ENCODE results near the gene TDRKH.

Gene TDRKH

GRCh38 chr1:151790071-151790939 lies at the start of gene TDRKH:
Gene TDRKH, minus strand, starts transcription at chr1:151790500. Its CDS starts 7,478 bp downstream, at chr1:151783022.
- DNase-seq: peak; percentile 99

DNA sequence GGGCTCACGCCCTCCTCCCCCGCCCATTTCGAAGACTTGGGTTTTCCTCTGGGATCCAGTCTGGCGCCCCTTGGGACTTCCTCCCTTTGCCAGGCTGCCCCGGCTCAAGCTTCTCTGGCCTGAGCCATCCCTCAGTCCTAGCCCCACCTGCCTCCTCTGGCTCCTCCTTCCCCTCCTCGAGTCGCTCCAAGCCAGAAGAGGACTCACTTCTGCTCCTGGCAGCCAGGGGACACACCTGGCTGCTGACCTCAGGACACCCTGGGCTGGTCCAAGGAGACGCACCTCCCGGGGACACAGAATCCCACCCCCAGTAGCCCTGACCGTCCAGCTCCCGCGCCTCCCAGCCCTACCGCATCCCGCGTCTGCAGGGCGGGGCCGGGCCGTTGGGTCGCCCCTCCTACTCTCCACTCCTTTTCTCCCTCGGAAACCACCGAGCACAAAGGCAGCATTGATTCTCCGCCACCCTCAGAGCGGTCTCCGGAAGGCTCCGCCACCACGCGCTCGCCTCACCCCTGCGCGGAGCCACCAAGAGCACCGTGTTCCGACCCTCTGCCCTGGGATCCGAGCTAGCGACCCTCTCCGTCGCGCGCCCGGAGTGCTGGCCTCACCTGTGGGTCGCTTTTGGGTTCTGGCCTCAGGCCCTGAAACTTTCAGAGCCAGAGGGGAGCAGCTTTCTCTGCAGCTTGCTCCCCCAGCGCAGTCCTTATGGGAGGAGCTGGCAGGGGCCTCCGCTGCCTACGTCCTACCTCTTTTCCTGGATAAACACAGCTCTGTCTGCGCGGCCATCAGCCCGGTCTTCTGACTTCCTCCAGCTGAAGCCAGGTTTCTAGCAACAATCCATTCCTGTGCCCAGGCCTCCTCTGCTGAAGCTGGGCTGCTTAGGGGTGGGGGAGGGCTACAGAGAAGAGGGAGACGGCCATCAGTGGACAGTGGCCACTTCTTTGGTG lies 49.4 kb upstream of the TDRKH start, which contains the start of gene C2CD4D:
C2CD4D (minus strand) TSS at position 364 of the 947 bp plus-strand sequence. CDS start 831 bp downstream, outside the sequence.
- DNase-seq: peak; percentile 66

DNA sequence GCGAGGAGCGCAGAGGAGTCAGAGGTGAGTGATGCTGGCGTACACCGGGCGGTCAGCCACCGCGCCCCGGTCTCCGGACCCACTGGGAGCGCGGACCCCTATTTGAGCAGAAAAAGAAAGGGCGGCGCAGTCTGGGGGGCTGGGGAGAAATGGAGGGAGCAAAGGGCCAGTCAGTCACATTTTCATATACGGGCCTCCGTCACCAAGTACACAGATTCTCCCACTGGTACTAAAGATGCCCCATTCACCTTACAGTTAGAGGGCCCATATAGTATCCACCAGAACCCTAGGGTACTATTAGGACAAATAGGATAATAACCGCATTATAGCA lies 48.7 kb upstream of the TDRKH start:
- DNase-seq: no peak

- peak; percentile 53 for DNase-seq
Observed at GRCh38 chr1:151838222-151839081, 48.2 kb upstream of the TDRKH start.

DNA sequence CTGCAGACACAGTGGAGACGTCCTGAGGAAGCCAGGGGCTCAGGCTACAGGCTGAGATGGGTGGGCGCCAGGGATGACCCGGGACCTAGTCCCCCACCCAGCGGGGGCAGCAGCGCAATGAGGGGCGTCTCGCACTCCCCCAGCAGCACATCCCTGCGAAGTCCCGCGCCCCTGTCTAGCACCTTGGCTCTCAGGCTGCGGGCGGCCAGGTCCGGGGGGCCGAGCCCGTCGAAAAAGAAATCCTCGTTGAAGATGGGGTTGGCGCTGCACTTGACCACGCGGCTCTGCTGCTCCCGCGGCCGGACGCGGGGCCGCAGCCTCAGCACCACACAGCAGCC lies 47.6 kb upstream of the TDRKH start:
- no peak for DNase-seq

- no peak for DNase-seq
Observed at GRCh38 chr1:151837197-151837596, 46.9 kb upstream of the TDRKH start.

DNA sequence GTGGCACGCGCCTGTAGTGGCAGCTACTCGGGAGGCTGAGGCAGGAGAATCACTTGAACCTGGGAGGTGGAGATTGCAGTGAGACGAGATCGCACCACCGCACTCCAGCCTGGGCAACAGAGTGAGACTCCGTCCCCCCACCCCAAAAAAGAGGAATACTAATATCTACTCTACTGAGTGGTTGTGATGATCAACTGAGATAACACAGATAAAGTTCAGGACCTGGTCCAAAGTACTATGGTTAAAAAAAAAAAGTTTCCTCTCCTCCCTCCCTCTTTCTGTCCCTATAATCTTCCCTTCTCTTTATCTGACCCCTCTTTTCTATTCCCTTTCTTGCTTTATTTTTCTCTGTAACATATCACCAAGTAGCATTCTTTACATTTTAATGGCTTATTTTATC lies 45.3 kb upstream of the TDRKH start:
- DNase-seq: no peak

DNA sequence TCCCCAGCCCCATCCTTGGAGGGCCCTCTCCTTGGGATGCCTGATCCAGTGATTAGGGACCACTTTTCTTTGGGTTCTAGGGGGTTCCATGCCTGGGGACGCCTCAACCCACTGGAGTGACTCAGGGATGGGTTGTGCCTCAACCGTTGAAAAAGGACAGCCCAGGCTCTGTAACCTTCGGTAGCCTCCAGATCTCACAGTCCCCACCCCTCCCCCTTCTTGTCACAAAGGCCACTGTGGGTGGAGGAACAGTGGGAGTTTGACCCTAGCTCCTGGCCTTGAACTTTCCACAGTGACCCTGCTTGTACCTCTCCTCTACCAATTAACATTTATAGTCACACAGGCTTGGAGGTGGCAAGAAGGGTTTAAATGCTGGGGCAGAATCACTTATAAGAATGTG lies 43.9 kb upstream of the TDRKH start:
- no peak for DNase-seq

- DNase-seq: no peak
Observed at GRCh38 chr1:151833172-151833900, 43.0 kb upstream of the TDRKH start.

DNA sequence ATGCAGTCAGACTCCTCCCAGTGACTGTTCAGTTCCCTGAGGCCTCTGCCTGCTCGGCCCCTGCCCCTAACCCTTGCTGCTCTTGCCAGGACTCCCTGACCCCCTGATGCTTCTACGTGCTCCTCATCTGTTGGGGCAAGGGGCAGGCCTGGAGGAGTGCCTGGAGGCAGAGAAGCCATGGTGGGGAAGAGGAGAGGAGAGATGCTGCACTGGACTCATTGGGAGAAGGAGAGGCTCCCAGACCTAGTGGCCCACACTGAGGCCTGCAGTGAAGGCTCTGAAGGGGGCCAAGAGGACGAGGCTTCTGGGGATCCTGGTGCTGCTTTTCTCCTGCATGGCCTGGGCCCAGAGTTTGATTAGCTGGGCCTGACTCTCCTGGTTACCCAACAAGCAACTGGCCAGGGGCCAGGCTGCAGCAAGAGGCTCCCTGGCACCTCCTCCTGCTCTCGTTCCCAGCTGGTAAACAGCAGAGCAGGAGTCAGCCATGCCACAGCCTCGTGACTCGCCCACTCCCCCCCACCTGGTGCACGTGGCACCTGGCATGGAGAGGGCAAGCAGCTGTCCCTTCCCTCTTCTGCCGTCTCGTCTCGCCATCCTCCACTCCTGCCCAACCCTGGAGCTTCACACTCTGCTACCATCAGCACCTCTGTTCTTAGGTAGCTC lies 42.1 kb upstream of the TDRKH start:
- DNase-seq: no peak

DNA sequence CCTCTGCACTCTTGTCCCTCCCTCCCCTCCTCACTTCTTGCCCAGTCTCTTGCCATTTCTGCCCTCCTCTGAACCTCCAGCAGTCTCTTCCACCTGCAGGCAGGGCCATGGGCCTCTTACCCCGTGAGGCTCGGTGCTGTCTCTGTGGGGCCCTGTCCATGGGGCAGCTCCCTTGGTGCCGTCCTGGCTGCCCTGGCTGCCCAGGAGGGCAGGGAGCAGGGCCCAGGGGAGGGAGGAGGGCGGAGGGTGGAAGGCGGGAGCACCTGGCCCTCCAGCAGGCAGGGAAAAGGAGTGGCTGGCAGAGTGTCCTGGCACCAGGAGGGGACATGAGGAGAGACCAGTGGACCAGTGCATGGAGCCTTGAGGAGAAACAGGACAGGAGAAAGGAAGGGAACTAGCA lies 41.3 kb upstream of the TDRKH start, which contains the start of gene RORC:
RORC (minus strand) TSS at position 198 of the 400 bp plus-strand sequence; CDS start at position 160, 38 bp downstream.
- DNase-seq: no peak

DNA sequence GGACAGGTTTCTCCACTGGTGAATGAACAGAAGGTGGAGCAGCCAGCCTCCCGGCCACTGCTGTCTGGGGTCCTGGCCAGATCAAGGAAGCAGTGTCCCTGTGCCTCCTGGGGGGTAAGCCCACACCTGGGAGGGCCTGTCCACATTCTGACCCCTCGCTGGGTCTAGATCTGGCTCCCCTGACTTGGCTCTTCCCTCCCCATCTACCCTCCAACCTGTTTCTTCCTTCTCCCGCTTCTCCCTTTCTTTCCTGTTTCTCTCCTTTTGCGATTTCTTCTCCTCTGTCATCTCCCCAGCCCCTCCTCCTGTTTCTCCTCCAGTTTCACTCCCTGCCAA lies 40.9 kb upstream of the TDRKH start:
- no peak for DNase-seq

- no peak for DNase-seq
Observed at GRCh38 chr1:151830055-151830454, 39.8 kb upstream of the TDRKH start.

- DNase-seq: no peak
Observed at GRCh38 chr1:151829352-151830046, 39.2 kb upstream of the TDRKH start.

DNA sequence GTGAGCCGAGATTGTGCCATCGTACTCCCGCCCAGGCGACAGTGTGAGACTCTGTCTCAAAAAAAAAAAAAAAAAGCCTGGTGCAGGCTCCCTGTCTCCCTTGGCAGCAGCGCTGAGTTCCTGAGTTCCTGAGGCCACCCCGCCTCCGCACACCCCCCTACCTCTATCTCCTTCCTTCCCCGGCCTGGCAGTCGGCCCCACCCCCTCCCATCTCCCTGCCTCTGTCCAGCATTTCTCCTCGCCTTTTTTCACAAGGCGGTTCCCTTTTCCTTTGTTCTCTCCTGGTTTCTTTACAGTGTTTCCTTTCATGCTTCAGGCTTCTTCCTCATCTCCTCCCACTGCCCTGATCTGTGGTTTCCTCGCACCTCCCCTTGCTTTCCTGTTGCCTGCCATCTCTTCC lies 38.6 kb upstream of the TDRKH start:
- no peak for DNase-seq

DNA sequence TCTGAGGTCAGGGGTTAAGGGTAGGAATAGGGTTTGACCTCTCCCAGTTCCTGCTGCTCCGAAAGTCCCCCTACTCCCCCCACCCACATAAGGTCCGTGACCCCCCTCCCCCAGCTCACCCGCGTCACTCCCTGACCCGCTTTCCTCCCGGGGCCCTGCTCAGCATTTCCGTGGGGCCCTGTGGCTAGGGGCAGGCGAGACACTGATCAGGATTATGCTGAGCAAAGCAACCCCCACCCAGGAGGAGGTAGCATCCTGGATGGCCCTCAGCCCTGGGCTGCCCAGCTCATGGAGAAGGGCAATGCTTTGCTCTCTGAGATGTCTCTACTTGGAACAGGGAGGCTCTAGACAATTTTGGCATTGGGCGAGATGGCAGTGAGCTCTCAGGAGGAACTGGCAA lies 37.6 kb upstream of the TDRKH start:
- no peak for DNase-seq

- DNase-seq: no peak
Observed at GRCh38 chr1:151825751-151826660, 35.7 kb upstream of the TDRKH start.

GRCh38 chr1:151825204-151825603 lies 34.9 kb upstream of the TDRKH start:
- DNase-seq: no peak

DNA sequence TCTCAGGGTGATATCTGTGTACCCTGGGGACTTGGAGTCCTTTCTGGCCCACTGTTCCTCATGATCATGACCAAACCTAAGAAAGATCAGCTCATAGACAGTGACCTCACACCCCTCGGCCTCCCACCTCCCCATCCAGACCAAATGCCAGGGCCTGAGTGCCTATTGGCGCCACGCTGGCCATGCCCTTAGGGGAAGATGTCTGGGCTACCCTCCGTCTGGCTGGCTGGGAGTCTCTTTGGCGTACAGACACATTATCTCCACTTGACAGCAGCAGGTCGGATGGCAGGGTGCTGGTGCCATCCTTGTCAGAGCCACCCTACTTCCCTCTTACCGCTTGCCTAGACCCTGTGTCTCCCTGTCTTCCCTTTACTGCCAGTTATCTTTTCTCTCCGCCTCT lies 32.9 kb upstream of the TDRKH start:
- DNase-seq: no peak

GRCh38 chr1:151822404-151822803 lies 32.1 kb upstream of the TDRKH start:
- peak; percentile 36 for DNase-seq

Measured in activated naive CD4-positive, alpha-beta T cell treated with anti-CD3 and anti-CD28 coated beads, Interleukin-2, amount 50 U/mL, for 16 hours (primary cell).